GM10847 (cell line): ENCODE data around the gene KLC1.

Experiments
- POLR2A ChIP-seq: IDR thresholded peaks from 2 replicates; pipeline ENCODE4 v1.6.1; 2011; ENCODE audit not compliant: insufficient read length; ENCODE audit errors: extremely low read depth

Gene KLC1

DNA sequence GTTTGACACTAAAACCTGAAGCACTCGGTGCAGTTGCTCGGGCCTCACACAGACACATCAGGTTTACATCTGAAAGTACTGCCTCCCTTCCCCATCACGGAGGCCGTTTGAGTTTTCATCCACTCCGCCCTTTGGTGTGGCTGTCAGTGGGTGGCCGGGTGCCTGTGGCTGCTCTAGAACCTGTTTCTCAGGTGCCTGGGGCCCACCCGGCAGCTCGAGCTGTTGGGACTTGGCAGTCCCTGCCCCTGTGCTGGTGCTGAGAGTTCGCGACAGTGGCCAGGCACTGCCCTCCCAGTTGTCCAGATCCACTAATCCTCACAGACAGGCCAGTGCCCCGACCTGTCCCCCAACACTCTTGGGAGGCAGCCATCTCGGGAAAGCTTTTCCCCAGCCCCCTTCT is 63.9 kb downstream of the KLC1 start:
- no peak for TF ChIP-seq POLR2A

DNA sequence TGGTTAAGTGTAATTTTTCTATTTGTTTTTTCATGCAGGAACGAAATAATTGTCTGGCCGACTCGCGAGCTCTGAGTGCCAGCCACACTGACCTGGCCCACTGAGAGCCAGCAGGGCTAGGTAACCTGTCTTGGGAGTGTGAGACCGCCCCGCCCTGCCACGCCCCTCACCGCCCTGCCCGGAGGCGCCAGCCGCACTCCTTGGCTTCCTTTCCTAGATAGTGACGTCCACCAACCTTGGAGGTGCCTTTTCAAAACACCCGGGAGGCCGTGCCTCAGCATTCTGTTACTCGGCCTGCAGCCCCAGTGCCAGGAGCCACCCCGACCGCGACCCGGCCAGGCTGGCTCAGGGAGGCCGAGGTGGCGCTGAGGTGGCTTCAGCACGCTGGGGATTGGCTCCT is 64.5 kb downstream of the KLC1 start:
- TF ChIP-seq POLR2A = no peak

DNA sequence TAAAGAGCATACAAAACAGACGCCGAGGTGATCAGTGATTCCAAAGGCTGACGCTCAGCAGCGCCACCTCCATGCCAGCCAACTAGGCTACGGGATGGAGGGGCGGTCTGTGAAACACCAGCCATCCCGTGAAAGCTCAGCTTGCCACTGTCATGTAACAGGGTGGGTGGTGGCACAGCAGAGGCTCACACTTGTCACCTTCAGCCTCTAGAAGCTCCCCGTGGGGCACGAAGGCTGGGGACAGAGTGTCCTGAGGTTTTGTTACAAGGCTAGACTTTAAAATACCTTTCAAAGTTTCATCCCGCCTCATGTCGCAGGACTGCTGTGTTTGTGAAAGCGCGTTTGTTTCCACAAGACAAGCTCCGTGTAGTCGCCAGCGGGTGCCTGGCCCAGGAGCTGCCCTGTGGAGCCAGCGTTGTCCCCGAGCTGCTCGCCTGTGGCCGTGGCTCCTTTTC is 65.6 kb downstream of the KLC1 start:
- TF ChIP-seq POLR2A = no peak

DNA sequence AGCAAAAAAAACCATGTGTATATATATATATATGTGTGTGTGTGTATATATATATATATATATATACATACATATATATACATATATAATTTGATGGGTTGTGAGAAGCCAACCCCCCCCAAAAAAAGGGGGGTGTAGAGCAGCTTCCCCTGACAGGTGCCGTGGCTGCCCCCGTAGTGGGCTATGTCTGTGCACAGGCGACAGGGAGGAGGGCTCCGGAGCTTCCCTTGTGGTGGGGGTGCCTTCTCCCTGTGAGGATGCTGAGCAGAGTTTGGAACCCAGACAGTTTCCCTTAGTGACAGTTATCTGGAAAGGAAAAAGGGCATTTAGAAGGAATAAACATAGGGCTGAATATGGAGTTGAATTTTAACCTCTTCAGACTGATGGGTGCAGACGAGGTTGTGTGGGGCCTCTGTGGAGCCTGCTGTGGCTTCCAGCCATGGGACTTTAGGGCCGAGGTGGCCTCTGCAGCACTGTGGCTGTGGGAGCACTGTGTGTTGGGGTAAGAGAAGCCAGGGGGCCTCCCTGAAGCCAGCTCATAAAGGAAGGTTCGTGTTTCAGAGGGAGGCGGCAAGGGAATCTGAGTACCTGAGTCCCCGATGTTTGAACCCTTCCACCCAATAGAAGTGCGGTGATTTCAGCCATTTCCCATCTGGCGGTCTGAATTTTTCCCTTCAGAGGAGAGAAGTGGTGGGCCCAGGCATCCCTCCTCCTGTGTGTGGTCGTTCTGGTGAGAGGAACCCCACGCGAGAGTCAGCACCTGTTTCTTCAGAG is 66.5 kb downstream of the KLC1 start:
- TF ChIP-seq POLR2A = no peak

DNA sequence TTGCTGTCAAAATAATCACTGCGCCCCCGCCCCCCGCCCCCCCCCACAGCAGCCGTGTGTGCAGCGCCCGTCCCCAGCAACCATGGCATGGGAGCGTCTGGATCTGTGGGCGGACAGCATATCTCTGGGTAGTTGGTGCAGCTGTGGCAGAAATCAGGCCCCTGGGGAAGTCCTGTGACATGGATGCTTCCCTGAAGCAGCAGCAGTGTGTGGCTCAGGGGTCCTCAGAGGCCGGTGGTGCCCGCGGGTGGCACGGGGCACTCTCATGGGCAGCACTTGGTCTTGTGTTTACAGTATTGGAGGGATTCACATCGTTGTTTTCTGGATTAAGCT is 67.0 kb downstream of the KLC1 start:
- TF ChIP-seq POLR2A = no peak

DNA sequence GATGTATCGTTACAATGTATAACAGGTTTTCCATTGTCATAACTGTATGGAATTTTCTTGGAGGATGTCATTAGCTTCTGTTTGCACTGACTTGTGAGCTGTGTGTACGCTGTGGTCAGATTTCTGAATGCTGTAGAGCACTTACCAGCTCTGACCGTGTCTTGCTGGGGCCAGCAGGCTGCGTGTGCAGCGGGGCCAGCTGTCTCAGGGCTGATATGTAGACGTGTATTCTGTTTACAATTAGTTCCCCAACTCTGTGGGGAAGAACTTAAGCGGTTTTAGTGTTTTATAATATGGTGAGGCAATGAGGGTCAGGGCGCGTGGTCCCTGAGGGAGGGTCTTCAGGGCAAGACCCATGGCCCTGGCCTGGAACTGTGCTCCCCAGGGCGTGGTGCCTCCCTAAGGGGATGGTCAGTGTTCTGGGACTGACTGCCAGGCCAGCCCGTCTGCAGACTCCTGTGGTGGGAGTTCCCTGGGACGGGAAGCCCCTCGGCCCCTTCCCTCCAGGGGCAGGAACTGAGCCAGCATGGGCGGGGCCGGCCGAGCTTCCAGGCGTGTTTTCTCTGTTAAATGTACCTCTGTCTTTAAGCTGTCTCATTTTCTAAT is 67.6 kb downstream of the KLC1 start:
- TF ChIP-seq POLR2A = no peak

DNA sequence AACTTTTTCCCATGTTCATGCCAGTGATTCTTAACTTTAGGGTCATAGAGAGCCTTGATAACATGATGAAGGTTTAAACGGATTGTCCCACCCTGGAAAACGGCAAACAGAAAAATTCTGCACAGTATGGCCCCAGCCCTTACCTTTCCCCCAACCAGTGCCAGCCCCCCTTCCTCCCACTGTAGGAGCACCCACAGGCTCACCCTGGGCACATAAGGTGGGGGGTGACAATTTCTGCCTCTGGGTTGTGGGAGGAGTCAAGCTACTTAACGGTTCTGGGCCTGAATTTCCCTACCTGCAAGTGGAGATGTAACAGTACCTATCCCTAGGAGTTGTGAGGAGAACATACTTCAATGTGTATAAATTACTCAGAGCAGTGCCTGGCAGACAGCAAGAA is 68.2 kb downstream of the KLC1 start:
- TF ChIP-seq POLR2A = no peak

DNA sequence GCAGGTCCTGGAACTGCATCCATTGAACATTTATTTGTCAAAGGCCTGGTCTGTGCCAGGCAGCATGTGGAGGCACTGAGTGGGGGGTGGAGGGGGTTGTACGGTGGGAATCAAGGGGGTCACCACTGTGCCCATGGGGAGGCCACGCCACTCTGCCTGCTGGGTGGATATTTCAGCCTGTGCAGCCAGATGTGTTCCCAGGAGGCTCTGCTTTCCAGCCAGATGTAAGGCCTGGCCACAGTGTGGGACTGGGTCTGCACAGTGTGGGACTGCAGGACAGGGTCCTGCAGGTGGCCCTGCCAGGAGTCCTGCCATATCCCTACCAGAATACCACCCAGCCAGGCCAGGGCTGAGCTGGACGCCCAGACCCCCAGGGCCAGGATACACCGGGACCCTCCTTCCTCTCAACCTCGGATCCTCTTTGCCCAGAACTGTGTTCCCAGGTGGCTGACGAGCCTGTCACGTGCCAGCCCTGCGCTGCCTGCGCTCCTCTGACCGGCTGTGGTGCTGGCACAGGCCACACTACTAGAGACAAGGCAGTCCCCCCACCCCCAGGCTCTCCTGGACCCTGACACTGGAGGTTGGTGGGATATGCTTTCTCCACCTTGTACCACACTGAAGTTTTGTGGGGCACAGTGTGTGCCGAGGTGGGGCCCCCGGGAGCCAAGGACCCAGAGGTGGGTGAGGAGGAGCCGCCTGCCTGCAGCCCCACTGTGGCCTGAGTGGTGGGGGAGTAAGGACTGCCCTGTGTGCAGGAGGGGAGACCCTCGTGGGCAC is 68.8 kb downstream of the KLC1 start:
- no peak for TF ChIP-seq POLR2A

DNA sequence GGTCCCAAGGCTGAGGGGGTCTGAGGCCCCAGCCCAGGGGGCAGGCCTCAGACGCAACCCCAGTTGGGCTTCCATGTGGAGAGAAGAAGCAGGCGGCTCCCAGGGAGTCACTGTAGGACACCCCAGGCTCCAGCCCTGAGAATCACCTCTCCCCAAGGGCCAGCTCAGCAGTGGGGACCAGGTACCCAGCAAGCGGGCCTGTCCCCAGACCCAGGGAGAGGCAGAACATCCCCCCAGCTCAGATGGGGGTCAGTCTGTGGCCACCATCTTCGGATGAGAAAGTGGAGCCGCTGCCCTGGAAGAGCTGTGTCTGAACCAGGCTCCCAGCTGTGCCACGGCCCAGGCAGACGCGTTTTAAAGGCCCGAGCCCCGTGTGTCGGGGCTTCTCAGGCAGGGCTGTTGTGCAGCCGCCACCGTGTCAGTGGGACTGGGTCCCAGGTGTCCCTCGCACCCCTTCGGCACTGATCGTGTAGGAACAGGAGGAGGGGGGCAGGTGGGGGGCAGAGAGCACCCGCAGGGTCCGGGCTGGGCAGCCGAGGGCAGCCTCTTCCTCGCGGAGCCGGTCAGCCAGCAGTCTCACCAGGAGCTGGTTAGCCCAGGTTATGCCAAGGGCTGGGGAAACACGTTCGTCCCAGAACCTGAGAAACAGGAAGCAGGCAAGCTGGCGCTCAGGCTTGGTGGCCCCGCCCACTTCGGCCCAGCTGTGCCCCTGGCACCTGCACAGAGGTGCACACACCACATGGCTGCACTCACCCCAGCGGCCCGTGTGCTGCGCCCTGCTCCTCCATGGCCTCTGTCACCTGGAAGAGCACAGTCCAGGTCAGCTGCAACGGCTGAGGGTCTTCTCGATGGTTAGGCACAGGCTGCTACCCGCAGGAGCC is 69.6 kb downstream of the KLC1 start:
- no peak for TF ChIP-seq POLR2A

DNA sequence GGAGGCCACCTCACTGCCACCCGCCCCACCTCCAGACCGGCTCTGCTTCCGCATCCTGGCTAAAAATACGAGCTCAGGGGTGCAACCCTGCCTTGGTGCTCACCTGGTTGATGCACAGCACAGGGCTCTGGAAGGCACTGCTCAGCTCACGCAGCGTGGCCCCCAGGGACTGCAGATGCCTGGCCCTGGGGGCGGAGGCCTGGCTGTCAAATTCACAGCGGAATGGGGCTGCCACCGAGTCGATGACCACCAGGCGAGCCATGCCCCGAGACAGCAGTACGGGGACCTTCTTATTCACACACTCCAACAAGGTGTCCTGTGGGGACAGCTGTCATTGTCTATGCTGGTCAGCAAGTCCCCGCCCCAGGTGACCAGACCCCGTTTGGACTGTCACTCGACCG is 70.2 kb downstream of the KLC1 start:
- TF ChIP-seq POLR2A = no peak

DNA sequence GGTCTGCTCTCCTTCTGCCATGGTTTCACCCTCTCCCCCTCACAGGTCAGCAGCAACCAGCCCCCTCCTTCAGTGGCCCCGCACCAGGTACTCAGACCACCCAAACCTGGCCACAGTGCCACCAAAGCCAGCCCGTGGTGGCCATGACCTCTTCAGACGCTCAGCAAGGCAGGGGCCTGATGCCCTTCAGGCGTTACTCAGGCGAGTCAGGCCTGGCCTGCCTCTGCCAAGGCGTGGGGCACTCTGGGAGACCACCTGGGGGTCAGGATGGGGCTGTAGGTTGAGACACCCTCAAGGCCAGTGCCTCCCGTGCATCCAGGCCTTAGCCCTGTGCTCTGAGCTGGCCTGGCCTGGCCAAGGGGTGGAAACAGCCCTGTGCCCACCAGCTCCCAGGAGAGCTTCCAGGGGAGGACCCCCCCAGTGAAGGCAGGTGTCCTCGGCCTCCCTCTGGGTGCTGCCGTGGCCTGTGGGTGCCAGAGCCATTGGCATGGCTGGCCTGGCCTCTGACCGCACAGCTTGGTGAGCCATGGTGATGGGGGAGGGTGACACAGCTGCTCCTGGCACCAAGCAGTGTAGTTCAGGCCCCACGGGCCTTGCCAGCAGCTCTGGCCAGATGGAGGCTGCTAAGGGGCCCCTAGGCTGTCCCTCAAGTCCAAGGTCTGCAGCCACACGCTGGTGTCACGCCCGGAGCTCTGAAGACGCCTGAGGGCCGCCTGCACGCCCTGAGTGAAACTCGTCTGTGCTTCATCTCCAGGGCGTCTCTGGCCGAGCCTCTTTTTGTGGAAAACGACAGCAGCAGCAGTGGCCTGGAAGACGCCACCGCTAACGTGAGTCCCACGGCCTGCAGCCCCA is 71.1 kb downstream of the KLC1 start:
- no peak for TF ChIP-seq POLR2A

DNA sequence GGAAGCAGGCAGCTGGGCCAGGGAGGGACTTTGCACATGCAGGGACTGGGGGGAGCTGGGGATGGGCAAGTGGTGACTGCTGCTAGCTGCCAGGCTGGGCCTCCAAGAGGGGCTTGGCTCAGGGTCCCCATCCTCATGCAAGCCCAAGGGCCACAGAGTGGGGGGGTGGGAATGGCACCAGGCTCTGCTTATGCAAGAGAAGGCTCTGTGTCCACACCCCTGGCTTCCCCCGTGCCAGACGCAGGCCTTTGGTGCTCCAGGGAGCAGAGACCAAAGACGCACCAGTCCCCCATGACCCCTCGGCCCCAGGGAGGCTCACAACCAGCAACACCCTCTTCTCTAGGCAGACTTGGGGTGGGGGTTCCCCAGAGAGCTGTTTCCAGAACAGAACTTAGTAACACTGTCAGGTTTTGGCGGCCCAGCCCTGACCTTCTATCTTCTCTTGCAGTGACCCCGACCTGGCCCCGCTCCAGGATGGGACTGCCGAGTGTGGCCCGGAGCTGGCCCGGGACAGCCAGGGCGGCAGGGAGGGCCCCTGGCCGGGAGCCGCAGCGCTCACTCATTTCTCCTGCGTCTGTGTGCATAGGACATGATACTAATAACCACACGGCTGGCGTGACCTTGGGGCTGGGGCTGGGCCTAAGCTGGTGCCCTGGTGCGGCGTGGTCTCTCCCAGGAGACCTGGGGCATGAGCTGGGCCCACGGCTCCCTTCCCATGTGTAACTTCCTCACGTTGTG is 71.9 kb downstream of the KLC1 start:
- TF ChIP-seq POLR2A = no peak

DNA sequence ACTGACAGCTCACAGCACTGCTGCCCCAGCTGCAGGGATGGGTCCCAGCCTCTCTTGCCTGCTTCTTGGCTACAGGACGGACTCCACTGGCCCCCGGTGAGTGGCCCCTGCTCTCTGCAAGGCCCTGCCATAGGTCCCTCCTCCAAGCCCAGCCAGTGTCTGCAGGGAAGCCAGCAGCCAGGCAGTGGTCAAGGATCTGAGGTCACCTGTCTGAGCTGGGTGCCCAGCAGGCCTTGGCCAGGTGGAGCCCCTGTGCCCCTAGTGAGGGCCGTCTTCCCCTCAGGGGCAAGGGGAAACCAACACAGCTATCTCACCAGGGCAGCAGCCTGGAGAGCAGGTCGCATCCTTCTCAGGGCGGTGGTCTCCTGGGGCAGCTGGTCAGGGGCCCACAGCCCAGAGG is 73.1 kb downstream of the KLC1 start:
- no peak for TF ChIP-seq POLR2A
